Hematopoietic multipotent progenitor cell treated with erythropoietin and hydrocortisone succinate and interleukin-3 and kit ligand, for 17 days (in vitro differentiated cells): Measurements from ENCODE around the gene LRFN2.

Source experiments
- DNase-seq: peaks from one replicate; pipeline ENCODE4 v3.0.0-alpha.2; 2015; ENCODE audit warnings: low spot score

The LRFN2 gene

DNA sequence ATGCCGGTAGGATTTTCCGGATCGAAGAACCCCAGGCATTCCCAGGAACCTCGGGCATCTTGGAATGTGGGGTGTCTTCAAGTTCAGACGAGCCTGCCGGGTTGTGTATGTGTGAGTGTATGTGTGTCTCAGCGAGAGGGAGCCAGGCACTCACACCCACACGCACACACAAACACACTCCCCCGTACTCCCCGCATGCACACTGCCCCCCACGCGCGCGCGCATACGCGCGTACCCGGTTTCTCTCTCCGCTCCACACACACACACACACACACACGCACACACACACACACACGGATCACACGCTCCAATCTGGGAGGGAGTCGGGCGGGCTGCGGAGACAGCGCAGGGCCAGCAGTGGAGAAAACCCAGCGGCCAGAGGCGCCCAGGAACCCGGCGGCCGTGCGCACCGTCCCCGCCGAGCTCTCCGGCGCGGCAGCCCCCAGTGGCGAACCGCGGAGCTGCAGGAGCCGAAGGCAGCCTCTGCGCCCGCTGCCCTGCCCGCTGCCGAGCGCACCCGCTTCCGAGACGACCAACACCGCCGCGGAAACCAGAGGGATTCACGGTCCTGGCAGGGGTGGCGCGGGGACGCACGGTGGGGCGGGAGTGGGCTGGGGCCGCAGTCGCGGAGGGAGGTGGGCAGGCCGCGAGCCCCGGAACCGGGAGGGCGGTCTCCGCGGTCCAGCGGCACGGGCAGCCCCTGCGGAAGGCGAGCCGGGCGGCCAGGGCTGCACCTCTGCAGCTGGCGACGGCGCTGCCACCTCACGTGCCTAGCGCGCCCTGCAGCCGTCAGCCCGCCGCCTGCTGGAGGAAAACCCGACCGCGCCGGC, at the start of gene LRFN2:
Gene LRFN2, minus strand, starts transcription at position 125 of the 830 bp plus-strand sequence.
- no peak for DNase-seq

DNA sequence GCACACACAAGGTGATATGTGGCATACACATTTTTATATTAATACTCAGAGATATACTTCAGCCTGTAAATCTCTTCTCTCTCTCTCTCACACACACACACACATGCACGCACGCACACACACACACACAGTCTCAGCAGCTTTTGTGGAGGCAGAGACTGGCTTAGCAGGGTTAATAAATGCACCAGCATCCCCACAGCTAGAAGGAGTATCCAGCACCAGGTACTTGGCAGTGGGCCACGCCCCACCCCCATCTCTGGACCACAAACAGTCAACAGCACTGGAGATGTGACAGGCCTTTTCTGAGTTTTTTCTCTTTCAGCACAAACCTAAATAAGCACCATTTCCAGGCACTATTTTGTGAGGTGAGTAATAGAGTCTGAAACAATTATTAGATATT, 47.3 kb upstream of the LRFN2 start:
- DNase-seq = no peak

GRCh38 chr6:40631744-40632143, 44.6 kb upstream of the LRFN2 start:
- DNase-seq = no peak

- no peak for DNase-seq
Observed at GRCh38 chr6:40630488-40630887, 43.3 kb upstream of the LRFN2 start.

DNA sequence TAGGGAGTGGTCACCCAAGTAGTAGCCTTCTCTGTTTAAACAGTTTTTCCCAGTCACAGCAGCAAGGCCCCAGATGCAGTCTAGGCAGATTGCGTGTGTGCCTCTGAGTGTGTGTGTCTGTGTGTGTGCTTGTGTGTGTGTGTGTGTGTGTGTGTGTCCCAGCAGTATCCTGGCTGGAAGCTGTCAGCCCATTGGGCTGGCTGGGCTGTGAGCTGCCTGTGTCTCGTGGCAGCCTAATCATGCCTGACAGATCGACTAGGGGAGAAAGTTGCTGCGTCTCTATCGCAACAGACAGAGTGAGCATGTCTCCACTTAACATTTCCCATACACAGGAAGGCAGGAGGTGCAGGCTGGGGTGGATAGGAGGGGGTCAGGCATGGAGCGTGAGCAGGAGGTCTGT, 42.9 kb upstream of the LRFN2 start:
- DNase-seq = no peak

DNA sequence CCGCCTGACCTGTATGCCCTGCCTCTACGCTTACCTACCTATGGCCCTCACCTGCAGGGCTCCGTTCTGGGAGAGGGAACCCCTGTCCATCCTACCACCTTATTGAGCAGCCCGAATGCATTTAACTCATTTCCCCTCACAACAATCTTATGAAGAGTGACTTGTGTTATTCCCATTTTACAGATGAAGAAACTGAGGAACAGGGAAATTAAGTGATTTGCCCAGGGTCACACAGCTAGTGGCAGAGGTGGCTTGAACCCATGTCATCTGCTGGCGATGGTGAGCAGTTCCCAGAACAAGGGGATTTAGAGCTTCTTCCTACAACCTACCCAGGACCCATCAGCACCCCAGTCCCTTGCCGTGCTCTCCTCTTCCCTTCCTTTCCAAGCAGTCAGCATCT, 42.3 kb upstream of the LRFN2 start:
- no peak for DNase-seq

DNA sequence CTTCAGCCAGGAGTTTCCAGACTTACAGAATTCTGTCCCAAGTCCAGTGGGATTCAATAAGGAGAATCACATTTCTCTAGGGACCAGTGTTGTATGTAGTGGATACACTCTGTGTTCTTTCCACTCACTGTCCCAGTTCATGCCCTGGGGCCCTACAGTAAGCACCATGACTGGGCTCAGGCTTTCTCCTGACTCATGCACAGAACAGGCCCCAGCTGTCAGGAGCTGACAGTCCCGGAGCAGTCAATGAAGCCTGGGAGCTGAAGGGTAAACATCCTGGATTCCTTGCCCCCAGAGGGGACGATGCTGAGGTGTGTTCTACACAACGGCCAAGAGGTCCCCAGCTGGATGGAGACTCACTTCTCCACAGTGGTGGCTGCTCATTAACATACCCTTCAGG, 40.2 kb upstream of the LRFN2 start:
- no peak for DNase-seq

GRCh38 chr6:40626886-40627285, 39.7 kb upstream of the LRFN2 start:
- DNase-seq = no peak

DNA sequence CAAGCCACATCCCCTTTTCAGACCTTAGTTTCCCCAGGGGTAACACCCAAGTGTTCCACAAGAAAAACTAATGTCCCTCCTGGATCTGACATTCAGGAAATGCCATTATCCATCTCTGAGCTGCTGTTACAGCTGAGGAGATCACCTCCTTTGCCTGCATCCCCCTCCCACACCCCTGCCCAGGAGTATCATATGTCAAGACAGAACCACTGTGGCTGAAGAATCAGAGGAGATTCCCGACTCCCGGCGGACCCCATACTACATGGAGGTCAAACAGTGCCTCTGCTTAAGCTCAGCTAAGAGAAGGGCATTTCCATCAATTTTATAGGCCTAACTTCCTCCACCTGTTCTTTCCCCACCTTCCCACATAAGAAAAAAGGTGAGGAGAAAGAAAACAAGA, 36.8 kb upstream of the LRFN2 start:
- DNase-seq = no peak

GRCh38 chr6:40623178-40623577, 36.0 kb upstream of the LRFN2 start:
- DNase-seq = no peak

- no peak for DNase-seq
Observed at GRCh38 chr6:40620574-40621240, 33.5 kb upstream of the LRFN2 start.

DNA sequence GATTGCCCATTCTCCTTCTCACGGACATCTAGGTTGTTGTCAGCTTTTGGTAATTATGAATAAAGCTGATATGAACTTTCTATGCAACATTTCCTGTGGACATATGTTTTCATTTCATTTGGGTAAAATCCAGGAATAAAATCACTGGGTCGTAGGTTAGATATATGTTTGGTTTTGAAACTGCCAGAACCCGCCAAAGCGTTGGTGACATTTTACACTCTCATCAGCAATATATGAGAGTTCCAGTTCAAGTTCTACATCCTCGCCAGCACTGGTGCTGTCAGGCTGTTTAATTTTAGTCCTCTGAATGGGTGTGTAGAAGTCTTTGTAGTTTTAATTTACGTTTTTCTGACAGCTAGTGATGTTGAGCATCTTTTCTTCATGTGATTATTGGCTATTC, 27.5 kb upstream of the LRFN2 start:
- DNase-seq = no peak

DNA sequence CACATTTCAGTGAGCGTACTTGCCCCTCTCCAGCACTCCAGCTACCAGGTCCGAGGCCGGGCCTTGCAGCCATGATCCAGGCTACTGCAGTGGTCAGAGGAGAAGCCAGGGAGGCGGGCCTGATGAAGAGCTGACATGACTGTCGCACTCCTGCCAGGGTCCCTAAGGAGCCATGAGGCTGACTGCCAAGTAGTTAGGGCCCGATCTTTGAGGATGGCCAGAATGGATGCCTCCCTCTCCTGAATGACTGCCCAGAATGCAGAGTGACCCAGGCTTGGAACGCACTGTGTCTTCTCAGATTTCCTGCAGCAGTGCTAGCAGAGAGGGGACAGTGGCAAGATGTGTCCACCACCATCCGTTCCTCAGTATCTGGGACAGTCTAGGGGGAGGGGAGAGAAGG, 24.7 kb upstream of the LRFN2 start:
- no peak for DNase-seq

DNA sequence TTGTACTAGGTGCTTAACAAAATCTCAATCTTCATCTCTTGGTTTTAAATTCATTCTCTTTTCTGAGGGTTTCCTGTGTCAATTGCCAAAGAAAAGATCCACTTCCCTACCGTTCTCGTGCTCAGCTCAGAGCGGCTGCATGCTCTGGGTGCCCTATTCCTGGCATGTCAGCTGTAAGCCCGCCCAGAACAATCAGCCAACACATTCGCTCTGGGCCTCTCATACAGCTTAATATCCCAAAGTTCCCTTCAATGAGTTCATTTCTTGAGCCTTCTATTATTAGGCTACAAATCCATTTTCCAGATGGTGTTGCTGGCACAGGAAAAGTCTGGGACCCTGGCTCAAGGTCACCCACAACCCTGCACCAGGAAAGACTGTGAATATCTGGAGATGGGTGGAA, 24.3 kb upstream of the LRFN2 start:
- DNase-seq = no peak

DNA sequence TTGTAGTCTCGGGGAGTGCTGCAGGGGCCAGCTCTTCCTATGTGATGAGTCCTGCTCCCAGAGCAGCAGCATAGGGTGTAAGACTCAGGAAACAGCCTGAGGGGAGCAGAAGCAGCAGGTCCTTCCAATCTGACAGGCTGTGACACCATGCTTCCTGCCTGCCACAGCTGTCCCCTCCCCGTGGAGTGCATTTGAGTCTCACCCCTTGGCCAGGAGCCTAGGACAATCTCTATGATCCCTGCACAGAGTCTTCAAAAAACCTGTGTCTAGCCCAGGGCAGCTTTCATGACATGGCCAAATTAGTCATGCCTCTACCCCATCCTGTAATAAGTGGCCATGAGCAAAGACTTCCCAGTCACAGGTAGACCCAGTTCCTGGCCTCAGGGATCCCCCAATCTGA, 23.1 kb upstream of the LRFN2 start:
- no peak for DNase-seq

DNA sequence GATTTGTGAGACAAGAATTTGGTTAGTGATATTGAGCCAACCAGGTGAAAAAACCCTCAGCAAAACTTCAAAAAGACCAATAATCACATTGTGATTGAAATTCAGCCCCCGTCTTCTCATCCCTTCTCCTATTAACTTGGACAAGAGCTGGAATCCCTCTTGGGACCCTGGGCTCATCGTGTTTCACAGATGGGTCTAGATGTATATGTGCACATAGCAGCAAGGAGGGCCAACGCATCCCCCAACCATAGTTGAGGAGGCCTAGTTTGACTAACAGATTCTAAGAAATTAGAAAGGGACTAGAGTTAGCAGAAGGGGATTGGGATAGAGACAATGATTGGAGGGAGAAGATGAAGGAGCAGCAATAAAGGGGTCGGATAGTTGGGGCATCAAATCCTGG, 19.8 kb upstream of the LRFN2 start:
- no peak for DNase-seq

- DNase-seq = no peak
Observed at GRCh38 chr6:40606526-40606925, 19.4 kb upstream of the LRFN2 start.

GRCh38 chr6:40604082-40604481, 16.9 kb upstream of the LRFN2 start:
- no peak for DNase-seq

- DNase-seq = no peak
Observed at GRCh38 chr6:40599555-40599954, 12.4 kb upstream of the LRFN2 start.

DNA sequence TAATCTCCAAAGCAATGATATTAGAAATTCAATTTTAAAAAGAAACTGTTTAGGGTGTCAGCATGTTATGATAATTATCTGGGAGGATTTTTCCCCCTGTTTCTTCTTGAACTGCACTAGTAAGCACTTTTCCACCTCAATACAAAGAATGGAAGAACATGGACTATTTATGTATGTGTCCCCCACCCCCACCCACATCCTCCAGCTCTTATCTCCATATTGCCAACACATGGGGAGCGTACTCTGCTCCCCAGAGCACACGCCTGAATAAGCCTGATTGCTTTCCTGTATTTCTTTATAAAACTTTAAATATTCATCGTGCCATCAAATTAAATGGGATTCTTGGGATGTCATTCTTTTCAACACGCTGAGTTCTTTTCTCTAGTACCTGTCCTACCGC, 11.4 kb upstream of the LRFN2 start:
- no peak for DNase-seq

DNA sequence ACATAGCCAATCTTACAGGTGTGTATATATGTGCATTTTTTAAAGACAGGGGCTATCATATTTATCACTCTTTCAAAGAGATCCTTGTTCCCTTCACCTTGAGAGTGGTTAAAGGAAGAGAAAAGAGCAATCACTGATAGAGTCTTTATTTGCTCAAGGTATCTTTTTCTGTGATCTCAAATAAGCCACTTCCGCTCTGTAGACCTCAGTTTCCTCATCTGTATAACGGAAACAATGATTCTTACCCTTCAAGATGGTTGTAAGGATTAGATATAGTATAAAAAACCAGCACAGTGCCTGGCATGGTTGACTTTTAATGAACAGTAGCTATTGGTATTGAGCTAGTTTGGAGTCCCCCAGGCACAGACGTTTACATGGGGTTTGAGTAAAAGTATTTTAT, 10.1 kb upstream of the LRFN2 start:
- no peak for DNase-seq

- no peak for DNase-seq
Observed at GRCh38 chr6:40588480-40588879, 1.3 kb upstream of the LRFN2 start.

DNA sequence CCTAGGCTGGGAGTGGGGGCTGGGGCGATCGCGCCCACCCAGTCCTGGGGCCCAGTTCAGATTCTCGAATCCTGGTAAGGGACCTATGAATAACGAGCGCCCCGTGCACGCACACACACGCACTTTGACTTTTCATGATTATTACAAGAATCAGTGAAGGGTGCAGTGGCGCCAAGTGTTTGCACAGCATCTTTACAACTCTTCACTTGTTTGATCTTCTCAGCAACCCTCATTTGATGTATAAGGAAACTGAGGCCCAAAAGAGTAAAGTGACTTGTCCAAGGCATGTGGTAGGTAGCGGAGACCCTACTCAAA, 863 bp upstream of the LRFN2 start:
- no peak for DNase-seq
